OCI-LY3 (cell line): Measurements from ENCODE around the gene NYNRIN.

Experiments
- H2AFZ ChIP-seq: fragments of 200-600, 300-600 bp; shearing (Covaris generic); 2 replicates; pipeline ENCODE4 v1.6.0; 2014; ENCODE audit warnings: antibody characterized with exemption, low read depth, low read length
- H3K27ac ChIP-seq: fragments of 200-600, 300-600 bp; sonication (generic); 2 replicates; pipeline ENCODE4 v1.5.1; 2014; ENCODE audit warnings: mild to moderate bottlenecking, low read length, moderate library complexity, mixed read lengths
- H3K27me3 ChIP-seq: fragments of 200-600, 300-600 bp; sonication (generic); 2 replicates; pipeline ENCODE4 v1.6.1; 2014; ENCODE audit warnings: low read depth, low read length, mixed read lengths
- H3K36me3 ChIP-seq: fragments of 200-600, 300-600 bp; sonication (generic); replicated peaks from 2 replicates; pipeline ENCODE3; 2014; ENCODE audit warnings: low read depth, low read length, mixed read lengths
- H3K4me1 ChIP-seq: fragments of 300-600, 200-600 bp; sonication (generic); 2 replicates; pipeline ENCODE4 v1.6.1; 2014; ENCODE audit warnings: low read length, mixed read lengths
- H3K4me2 ChIP-seq: fragments of 200-600, 300-600 bp; sonication (generic); 2 replicates; pipeline ENCODE4 v1.6.1; 2014; ENCODE audit warnings: low read length, mixed read lengths
- H3K4me3 ChIP-seq: fragments of 300-600, 200-600 bp; sonication (generic); 2 replicates; pipeline ENCODE4 v1.5.1; 2014; ENCODE audit warnings: antibody characterized with exemption, mild to moderate bottlenecking, low read length, moderate library complexity
- H3K79me2 ChIP-seq: fragments of 300-600, 200-600 bp; shearing (Covaris generic); 2 replicates; pipeline ENCODE4 v1.6.1; 2014; ENCODE audit warnings: mild to moderate bottlenecking, low read length, mixed read lengths
- H3K9ac ChIP-seq: fragments of 300-600, 200-600 bp; shearing (Covaris generic); 2 replicates; pipeline ENCODE4 v1.6.0; 2014; ENCODE audit warnings: mild to moderate bottlenecking, low read length, moderate library complexity
- H3K9me3 ChIP-seq: fragments of 200-600, 300-600 bp; shearing (Covaris generic); 2 replicates; pipeline ENCODE4 v1.6.1; 2014; ENCODE audit warnings: low read length, mixed read lengths; ENCODE audit not compliant: insufficient read depth
- H4K20me1 ChIP-seq: fragments of 200-600, 300-600 bp; sonication (generic); 2 replicates; pipeline ENCODE4 v1.6.1; 2016; ENCODE audit warnings: low read length, mixed read lengths; ENCODE audit not compliant: insufficient read depth
- EZH2phosphoT487 ChIP-seq: fragments of 200-600 bp; shearing (Covaris generic); IDR thresholded peaks from 2 replicates; pipeline ENCODE4 v1.6.1; 2018; ENCODE audit warnings: antibody characterized with exemption, mixed run types, low read depth
- TF ChIP-seq, protein P1 (sequence below): fragments of 200-600, 300-600 bp; sonication (generic); IDR thresholded peaks from 2 replicates; pipeline ENCODE4 v1.5.1; 2014; ENCODE audit warnings: antibody characterized with exemption, low read length, low read depth

NYNRIN gene

DNA sequence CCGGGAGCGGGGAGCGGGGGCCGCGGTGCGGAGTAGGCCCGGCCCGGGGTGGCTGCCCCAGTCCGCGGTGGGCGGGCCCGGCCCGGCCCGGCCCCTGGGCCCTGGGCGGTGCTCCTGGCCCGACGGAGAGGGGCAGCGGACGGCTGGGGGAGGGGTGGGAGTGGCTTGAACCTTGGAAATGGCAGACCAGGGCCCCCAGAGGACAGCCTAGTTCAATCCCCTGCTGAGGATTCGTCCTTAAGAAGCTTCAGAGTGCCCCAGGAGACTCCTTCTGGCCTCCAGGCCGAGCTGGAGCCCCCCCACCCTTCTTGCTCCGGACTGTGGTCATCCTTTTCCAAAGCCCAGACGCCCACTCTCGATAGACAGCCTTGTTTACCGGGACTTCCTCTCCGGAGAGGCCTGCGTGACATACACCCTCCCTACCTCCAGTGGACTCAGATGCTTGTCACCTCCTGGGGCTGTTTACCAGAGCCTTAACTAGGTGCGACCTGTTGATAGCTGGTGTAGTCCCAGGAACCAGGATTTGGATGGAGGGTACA lies 31.4 kb downstream of the NYNRIN start:
- peak overlapping the region; percentile 88 for H3K27ac ChIP-seq
- no peak for TF ChIP-seq EZH2phosphoT487
- TF ChIP-seq, protein P1, sequence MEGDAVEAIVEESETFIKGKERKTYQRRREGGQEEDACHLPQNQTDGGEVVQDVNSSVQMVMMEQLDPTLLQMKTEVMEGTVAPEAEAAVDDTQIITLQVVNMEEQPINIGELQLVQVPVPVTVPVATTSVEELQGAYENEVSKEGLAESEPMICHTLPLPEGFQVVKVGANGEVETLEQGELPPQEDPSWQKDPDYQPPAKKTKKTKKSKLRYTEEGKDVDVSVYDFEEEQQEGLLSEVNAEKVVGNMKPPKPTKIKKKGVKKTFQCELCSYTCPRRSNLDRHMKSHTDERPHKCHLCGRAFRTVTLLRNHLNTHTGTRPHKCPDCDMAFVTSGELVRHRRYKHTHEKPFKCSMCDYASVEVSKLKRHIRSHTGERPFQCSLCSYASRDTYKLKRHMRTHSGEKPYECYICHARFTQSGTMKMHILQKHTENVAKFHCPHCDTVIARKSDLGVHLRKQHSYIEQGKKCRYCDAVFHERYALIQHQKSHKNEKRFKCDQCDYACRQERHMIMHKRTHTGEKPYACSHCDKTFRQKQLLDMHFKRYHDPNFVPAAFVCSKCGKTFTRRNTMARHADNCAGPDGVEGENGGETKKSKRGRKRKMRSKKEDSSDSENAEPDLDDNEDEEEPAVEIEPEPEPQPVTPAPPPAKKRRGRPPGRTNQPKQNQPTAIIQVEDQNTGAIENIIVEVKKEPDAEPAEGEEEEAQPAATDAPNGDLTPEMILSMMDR = no peak
- no peak overlapping the region; the same call in 1 of the 2 replicates for H2AFZ ChIP-seq
- no peaks in the 10 kb centered on the region for H3K27me3 ChIP-seq
- no peaks in the 10 kb centered on the region for H3K9me3 ChIP-seq
- H3K79me2 ChIP-seq = peaks cover 18% of the 10 kb centered on the region
- 0 out of 2 replicates have a peak, but pooled peaks cover 5% of the 10 kb centered on the region for H4K20me1 ChIP-seq
- H3K4me2 ChIP-seq = peak overlapping the region; percentile 95
- peak overlapping the region; percentile 98 for H3K4me3 ChIP-seq
- H3K9ac ChIP-seq = peak overlapping the region; percentile 99
- peaks cover 28% of the 10 kb centered on the region for H3K36me3 ChIP-seq
- H3K4me1 ChIP-seq = peaks cover 15% of the 10 kb centered on the region

DNA sequence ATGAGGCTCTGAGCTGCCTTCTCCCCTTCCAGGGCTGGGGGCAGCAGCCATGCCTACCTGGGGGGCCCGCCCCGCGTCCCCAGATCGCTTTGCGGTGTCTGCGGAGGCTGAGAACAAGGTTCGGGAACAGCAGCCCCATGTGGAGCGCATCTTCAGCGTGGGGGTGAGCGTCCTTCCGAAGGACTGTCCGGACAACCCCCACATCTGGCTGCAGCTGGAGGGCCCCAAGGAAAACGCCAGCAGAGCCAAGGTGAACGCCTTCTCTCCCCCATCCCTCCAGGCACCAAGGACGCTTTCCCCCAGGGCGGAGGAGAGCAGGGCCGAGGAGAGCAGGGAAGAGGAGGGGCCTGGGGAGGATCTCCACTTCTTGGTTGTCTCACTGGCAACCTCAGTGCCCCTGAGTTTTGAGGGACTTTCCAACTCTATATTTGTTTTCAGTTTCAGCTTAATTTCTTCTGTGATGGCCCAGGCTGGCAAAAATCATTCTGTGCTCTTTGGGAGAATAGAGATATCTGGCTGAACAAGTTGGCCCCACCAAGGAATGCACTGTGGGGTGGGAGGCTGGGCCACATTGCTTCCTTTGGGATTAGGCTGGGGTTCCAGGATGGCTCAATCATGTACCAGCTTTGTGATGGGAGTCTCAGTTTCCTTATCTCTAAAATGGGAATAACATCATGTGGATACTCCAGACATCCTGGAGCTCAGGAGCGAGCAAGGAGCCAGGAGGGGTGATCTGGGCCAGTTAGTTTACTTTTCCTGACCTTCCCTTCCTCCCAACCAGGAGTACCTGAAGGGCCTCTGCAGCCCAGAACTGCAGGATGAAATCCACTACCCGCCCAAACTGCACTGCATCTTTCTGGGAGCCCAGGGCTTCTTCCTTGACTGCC lies 32.1 kb downstream of the NYNRIN start:
- Histone ChIP-seq H3K4me1 (peaks cover 15% of the 10 kb centered on the region), H3K27ac (peak overlapping the region; percentile 88), H3K9me3 (no peaks in the 10 kb centered on the region), H2AFZ (no peak overlapping the region), H3K4me3 (peak overlapping the region; percentile 98), H4K20me1 (0 out of 2 replicates have a peak, but pooled peaks cover 5% of the 10 kb centered on the region), H3K4me2 (peak overlapping the region; percentile 95), H3K9ac (peak overlapping the region; percentile 99), H3K79me2 (peaks cover 18% of the 10 kb centered on the region), H3K36me3 (peaks cover 29% of the 10 kb centered on the region), H3K27me3 (no peaks in the 10 kb centered on the region)
- no peak for TF ChIP-seq EZH2phosphoT487
- TF ChIP-seq, protein P1 = no peak

DNA sequence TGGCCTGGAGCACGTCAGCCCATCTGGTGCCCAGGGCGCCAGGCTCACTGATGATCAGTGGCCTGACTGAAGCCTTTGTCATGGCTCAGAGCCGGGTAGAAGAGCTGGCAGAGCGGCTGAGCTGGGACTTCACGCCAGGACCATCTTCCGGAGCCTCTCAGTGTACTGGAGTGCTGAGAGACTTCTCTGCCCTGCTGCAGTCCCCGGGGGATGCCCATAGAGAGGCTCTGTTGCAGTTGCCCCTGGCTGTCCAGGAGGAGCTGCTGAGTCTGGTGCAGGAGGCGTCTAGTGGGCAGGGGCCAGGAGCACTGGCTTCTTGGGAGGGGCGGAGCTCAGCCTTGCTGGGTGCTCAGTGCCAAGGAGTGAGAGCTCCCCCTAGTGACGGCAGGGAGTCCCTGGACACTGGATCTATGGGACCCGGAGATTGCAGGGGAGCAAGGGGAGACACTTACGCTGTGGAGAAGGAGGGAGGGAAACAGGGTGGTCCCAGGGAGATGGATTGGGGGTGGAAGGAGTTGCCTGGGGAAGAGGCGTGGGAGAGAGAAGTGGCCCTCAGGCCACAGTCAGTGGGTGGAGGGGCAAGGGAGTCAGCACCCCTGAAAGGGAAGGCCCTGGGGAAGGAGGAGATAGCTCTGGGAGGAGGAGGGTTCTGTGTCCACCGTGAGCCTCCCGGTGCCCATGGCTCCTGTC lies 32.9 kb downstream of the NYNRIN start:
- no peaks in the 10 kb centered on the region for H3K27me3 ChIP-seq
- H3K4me3 ChIP-seq = peak overlapping the region; percentile 98
- H3K9me3 ChIP-seq = no peaks in the 10 kb centered on the region
- H2AFZ ChIP-seq = no peak overlapping the region
- H3K4me1 ChIP-seq = peaks cover 15% of the 10 kb centered on the region
- no peak for TF ChIP-seq EZH2phosphoT487
- TF ChIP-seq, protein P1 = peak; percentile 95
- H3K79me2 ChIP-seq = peaks cover 18% of the 10 kb centered on the region
- peak overlapping the region; percentile 99 for H3K9ac ChIP-seq
- peak overlapping the region; percentile 95 for H3K4me2 ChIP-seq
- H3K36me3 ChIP-seq = peaks cover 36% of the 10 kb centered on the region
- 0 out of 2 replicates have a peak, but pooled peaks cover 5% of the 10 kb centered on the region for H4K20me1 ChIP-seq
- H3K27ac ChIP-seq = peak overlapping the region; percentile 88
